GM12892 (cell line): ENCODE data around the gene NOL4L.

Source experiments
- DNase-seq: peaks from one replicate; pipeline ENCODE4 v3.0.0; 2011; ENCODE audit not compliant: insufficient read length
- FAIRE-seq: peaks from 2 replicates; lab custom pipeline; 2011; peaks lifted over from hg19 to GRCh38; lab: Jason Lieb, UNC
- POLR2A ChIP-seq: IDR thresholded peaks from 2 replicates; pipeline ENCODE4 v1.6.1; 2011; ENCODE audit warnings: low read depth, low read length, control low read depth
- POLR2AphosphoS5 ChIP-seq: IDR thresholded peaks from 2 replicates; pipeline ENCODE4 v1.6.1; 2011; ENCODE audit warnings: low read depth, low read length, control low read depth
- TAF1 ChIP-seq: IDR thresholded peaks from 2 replicates; pipeline ENCODE4 v1.6.1; 2011; ENCODE audit warnings: low read depth, mild to moderate bottlenecking, control low read depth, low read length, borderline replicate concordance

The NOL4L gene

DNA sequence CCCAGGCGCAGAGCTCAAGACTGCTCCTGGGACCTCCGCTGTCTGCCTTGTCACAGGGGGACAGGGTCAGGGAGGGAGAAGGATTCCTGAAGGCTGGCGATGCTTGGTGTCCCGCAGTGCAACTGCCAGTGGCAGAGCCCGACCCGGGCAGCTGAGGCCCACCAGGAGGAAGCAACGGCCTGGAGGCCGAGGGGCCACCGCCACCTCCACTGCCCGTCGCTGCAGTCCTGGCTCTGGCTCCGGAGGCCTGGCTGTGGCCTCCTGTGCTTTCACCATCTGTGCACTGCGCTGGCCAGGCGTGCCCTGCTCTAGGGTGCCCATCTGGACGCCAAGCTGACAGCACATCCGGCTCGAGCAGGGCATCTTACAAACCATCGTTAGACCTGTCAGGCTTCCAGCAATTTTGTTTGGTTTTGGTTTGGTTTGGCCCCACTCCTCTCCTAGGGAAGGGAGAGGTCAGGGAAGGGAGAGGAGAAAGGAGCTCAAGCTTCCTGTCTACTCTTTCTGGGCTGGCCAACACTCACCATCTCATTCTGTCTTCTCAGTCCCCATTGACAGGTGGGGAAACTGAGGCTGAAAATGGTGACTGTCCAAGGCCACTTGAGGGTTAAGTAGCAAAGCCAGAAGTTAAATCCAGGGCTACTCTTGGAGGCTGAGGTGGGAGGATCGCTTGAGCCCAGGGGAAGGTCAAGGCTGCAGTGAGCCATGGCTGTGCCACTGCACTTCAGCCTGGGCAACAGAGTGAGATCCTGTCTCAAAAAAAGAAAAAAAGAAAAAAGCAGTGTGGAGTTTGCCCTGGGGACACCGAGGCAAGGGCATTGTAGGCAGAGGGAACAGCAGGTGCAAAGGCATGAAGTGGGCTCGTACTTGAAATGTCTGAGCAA, 37.7 kb upstream of the NOL4L start:
- DNase-seq (no peak), FAIRE-seq (no peak)
- TF ChIP-seq TAF1 (no peak), POLR2A (no peak), POLR2AphosphoS5 (no peak)

DNA sequence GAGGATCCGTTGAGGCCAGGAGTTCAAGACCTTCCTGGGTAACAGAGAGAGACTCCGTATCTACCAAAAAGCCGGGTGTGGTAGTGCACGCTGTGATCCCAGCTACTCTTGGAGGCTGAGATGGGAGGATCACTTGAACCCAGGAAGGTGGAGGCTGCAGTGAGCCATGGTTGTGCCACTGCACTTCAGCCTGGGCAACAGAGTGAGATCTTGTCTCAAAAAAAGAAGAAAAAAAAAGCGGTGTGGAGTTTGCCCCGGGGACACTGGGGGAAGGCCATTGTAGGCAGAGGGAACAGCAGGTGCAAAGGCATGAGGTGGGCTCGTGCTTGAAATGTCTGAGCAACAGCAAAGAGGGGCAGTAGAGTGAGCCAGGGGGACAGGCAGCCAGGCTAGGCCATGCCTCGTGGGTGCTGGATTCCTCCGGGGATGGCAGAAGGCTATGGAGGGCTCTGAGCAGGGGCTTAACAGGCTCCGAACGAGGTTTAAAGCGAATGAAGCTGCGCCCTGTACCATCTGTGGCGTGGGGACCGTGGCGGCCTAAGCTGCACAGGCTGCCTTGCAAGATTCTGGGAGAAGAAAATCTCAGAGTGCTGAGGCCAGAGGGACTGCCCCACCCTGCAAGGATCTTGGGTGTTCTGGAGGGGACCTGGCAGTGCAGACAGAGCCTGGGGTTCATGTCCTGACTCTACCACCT, 36.9 kb upstream of the NOL4L start:
- TF ChIP-seq POLR2A, result no peak
- TF ChIP-seq POLR2AphosphoS5, result no peak
- no peak for TF ChIP-seq TAF1
- FAIRE-seq, result no peak

DNA sequence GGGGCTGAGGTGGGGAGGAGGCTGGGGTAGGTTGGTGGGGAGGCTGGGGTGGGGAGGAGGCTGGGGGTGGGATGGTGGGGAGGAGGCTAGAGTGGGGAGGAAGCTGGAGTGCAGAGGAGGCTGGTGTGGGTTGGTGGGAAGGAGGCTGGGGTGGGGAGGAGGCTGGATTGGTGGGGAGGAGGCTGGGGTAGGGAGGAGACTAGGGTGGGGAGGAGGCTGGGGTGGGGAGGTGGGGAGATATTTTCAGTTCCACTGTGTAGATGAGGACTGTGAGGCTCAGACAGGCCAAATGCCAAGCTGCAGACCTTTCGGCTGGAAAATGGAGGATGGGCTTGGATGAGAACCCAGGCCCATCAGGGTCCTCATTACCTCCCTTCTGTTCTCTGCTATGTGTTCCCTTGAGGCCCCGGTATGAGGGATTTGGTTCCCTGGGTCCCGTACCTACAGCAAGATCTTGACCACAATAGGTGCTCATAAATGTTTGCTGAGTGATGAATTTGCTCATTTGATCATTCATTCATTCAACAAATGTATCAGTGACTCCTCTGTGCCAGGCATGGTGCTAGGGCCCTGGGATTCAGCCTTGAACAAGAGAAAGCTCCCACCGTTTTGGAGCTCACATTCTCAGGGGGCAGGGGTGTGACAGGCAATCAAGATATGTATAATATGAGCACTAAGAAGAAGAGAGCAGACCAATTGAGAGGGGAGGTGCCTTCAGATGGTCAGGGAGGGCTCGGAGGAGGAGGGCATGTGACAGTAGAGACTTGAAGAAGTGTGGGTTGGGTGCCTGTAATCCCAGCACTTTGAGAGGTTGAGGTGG, 36.1 kb upstream of the NOL4L start:
- no peak for DNase-seq
- no peak for FAIRE-seq
- no peak for TF ChIP-seq POLR2A
- TF ChIP-seq TAF1, result no peak
- TF ChIP-seq POLR2AphosphoS5, result no peak

More for the DNA sequence above, 36.9 kb upstream of the NOL4L start:
- no peak for DNase-seq

- no peak for DNase-seq
- no peak for FAIRE-seq
- TF ChIP-seq POLR2AphosphoS5 (no peak), TAF1 (no peak), POLR2A (no peak)
Measured at GRCh38 chr20:32619586-32619985, 34.5 kb upstream of the NOL4L start.

DNA sequence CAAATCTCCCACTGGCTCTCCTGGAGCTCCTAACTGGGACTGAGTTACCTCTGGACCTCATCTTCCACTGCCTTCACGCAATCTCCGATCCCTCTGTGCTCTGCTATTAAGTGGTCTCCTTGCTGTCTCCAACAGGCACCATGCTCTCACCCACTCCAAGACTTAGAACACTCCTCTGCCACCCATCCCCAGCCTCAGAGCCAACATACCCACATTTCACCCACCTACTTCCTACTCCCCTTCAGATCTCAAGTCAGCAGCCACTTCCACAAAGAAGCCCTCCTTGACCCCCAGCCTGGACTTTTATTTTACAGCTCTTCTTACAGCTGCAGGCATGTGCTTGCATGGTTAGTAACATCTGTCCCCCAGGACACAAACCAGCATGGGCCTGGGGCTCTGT, 29.6 kb upstream of the NOL4L start:
- DNase-seq, result no peak
- no peak for FAIRE-seq
- no peak for TF ChIP-seq TAF1
- TF ChIP-seq POLR2A, result no peak
- TF ChIP-seq POLR2AphosphoS5, result no peak

DNA sequence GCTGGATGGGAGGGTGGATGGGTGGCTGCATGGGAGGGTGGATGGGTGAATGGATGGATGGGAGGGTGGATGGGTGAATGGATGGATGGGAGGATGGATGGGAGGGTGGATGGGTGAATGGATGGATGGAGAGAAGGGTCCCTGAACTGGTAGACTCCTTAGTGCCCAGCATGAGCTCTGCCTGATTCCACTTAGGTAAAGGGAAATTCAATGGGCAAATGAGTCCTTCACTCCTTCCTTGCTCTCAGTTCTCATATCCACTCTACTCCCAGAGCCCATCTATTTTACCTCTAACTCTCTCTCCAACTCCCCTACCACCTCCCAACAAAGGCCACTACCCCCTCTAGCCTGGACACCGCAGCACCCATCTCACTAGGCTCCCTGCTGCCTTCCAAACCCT, 29.2 kb upstream of the NOL4L start:
- DNase-seq (no peak), FAIRE-seq (no peak)
- TF ChIP-seq POLR2AphosphoS5 (no peak), POLR2A (no peak), TAF1 (no peak)

DNA sequence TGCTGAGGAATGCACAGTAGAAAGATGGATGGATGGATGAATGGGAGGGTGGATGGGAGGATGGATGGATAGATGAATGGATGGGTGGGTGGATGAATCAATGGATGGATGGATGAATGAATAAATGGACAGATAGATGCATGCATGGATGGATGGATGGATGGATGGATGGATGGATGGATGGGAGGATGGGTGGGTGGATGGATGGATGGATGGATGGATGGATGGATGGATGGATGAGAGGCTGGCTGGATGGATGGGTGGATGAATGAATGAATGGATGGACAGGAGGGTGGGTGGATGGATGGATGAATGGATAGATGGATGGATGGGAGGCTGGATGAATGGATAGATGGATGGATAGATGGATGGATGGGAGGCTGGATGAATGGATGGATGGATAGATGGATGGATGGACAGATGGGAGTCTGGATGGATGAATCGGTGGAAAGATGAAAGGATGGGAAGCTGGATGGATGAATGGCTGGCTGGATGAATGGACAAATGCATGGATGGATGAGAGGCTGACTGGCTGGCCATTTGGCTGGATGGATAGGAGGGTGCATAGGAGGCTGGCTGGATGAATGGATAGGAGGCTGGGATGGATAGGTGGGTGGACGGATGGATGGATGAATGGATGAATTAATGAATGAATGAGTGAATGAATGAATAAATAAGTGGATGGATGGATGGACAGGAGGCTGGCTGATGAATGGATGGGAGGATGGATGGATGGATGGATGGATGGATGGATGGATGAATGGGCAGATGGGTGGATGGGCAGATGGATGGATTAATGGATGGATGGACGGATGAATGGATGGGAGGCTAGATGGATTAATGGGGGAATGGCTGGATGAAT, 28.3 kb upstream of the NOL4L start:
- FAIRE-seq, result no peak
- no peak for DNase-seq
- TF ChIP-seq POLR2A, result no peak
- TF ChIP-seq POLR2AphosphoS5, result no peak
- no peak for TF ChIP-seq TAF1

GRCh38 chr20:32612351-32613191, 27.4 kb upstream of the NOL4L start:
- no peak for FAIRE-seq
- no peak for TF ChIP-seq POLR2AphosphoS5
- TF ChIP-seq POLR2A, result no peak
- TF ChIP-seq TAF1, result no peak

GRCh38 chr20:32611868-32612267, 26.7 kb upstream of the NOL4L start:
- FAIRE-seq, result no peak
- TF ChIP-seq TAF1, result no peak
- no peak for TF ChIP-seq POLR2A
- no peak for TF ChIP-seq POLR2AphosphoS5
- DNase-seq, result no peak

More at GRCh38 chr20:32612351-32613191, 27.4 kb upstream of the NOL4L start:
- no peak for DNase-seq
